HL-60 (cell line): ENCODE results near the gene SNX6.

Experiments used
- DNase-seq, 2 experiments: peaks; one replicate each; pipeline ENCODE4 v3.0.0-alpha.2; 2010 to 2020; ENCODE audit warnings: low read depth in 1 of 2, low spot score in 1 of 2
- H3K27ac ChIP-seq: fragments of 250-450 bp; sonication (Bioruptor Pico); replicated peaks from 2 replicates; pipeline ENCODE4 v1.5.1; 2020; ENCODE audit warnings: mild to moderate bottlenecking, moderate library complexity
- H3K27me3 ChIP-seq: fragments of 250-450 bp; sonication (Bioruptor Pico); 2 replicates; pipeline ENCODE4 v1.5.1; 2021; ENCODE audit warnings: mild to moderate bottlenecking, moderate library complexity; ENCODE audit not compliant: insufficient read depth, poor library complexity, severe bottlenecking
- H3K4me3 ChIP-seq: replicated peaks from 2 replicates; pipeline ENCODE4 v1.5.1; 2011; ENCODE audit warnings: mild to moderate bottlenecking, control low read depth, low read length; ENCODE audit not compliant: insufficient read depth
- GABPA ChIP-seq: IDR thresholded peaks from 2 replicates; pipeline ENCODE4 v1.6.1; 2012; ENCODE audit warnings: low read depth
- POLR2AphosphoS5 ChIP-seq: IDR thresholded peaks from 2 replicates; pipeline ENCODE4 v1.6.1; 2012; ENCODE audit warnings: low read depth
- SPI1 ChIP-seq: IDR thresholded peaks from 2 replicates; pipeline ENCODE4 v1.6.1; 2012; ENCODE audit warnings: low read depth, mild to moderate bottlenecking, borderline replicate concordance
- TF ChIP-seq, protein P1 (sequence below): IDR thresholded peaks from one replicate; pipeline ENCODE4 v1.5.1; 2011; ENCODE audit warnings: low read length, control low read depth, inconsistent platforms; ENCODE audit not compliant: insufficient read depth
- TF ChIP-seq, protein P2 (sequence below): IDR thresholded peaks from 2 replicates; pipeline ENCODE4 v1.6.1; 2012; ENCODE audit warnings: low read depth; ENCODE audit not compliant: insufficient replicate concordance

Gene SNX6

GRCh38 chr14:34596891-34597290 lies 33.1 kb downstream of the SNX6 start:
- Histone ChIP-seq H3K27me3 (no peaks in the 10 kb centered on the region), H3K27ac (no peak overlapping the region), H3K4me3 (no peak overlapping the region)
- TF ChIP-seq SPI1 = no peak
- TF ChIP-seq GABPA = no peak
- TF ChIP-seq, protein P1, sequence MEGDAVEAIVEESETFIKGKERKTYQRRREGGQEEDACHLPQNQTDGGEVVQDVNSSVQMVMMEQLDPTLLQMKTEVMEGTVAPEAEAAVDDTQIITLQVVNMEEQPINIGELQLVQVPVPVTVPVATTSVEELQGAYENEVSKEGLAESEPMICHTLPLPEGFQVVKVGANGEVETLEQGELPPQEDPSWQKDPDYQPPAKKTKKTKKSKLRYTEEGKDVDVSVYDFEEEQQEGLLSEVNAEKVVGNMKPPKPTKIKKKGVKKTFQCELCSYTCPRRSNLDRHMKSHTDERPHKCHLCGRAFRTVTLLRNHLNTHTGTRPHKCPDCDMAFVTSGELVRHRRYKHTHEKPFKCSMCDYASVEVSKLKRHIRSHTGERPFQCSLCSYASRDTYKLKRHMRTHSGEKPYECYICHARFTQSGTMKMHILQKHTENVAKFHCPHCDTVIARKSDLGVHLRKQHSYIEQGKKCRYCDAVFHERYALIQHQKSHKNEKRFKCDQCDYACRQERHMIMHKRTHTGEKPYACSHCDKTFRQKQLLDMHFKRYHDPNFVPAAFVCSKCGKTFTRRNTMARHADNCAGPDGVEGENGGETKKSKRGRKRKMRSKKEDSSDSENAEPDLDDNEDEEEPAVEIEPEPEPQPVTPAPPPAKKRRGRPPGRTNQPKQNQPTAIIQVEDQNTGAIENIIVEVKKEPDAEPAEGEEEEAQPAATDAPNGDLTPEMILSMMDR = no peak
- no peak for TF ChIP-seq POLR2AphosphoS5
- TF ChIP-seq, protein P2, sequence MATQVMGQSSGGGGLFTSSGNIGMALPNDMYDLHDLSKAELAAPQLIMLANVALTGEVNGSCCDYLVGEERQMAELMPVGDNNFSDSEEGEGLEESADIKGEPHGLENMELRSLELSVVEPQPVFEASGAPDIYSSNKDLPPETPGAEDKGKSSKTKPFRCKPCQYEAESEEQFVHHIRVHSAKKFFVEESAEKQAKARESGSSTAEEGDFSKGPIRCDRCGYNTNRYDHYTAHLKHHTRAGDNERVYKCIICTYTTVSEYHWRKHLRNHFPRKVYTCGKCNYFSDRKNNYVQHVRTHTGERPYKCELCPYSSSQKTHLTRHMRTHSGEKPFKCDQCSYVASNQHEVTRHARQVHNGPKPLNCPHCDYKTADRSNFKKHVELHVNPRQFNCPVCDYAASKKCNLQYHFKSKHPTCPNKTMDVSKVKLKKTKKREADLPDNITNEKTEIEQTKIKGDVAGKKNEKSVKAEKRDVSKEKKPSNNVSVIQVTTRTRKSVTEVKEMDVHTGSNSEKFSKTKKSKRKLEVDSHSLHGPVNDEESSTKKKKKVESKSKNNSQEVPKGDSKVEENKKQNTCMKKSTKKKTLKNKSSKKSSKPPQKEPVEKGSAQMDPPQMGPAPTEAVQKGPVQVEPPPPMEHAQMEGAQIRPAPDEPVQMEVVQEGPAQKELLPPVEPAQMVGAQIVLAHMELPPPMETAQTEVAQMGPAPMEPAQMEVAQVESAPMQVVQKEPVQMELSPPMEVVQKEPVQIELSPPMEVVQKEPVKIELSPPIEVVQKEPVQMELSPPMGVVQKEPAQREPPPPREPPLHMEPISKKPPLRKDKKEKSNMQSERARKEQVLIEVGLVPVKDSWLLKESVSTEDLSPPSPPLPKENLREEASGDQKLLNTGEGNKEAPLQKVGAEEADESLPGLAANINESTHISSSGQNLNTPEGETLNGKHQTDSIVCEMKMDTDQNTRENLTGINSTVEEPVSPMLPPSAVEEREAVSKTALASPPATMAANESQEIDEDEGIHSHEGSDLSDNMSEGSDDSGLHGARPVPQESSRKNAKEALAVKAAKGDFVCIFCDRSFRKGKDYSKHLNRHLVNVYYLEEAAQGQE = no peak
- DNase-seq = no peak

DNA sequence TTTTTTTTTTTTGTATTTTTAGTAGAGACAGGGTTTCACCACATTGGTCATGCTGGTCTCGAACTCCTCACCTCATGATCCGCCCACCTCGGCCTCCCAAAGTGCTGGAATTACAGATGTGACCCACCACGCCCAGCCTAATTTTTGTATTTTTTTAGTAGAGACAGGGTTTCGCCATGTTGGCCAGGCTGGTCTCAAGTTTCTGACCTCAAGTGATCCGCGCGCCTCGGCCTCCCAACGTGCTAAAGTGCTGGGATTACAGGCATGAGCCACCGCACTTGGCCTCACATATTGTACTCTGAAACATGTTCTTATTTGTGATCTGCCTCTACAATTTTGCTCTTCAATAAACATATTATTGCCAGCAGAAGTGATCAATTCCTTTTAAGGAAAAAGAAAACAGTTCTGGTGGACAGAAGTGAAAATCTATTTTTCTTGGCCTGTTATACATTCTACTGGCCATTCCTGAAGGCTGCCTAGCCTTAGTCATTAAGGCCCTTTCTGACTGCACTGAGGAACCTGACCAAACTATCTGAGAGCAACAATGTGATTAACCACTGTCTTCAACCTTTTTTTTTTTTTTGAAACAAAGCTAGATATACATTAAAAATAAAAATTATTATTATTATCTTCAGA lies 36.1 kb downstream of the SNX6 start:
- Histone ChIP-seq H3K27me3 (no peaks in the 10 kb centered on the region), H3K27ac (no peak overlapping the region), H3K4me3 (no peak overlapping the region)
- no peak for DNase-seq
- TF ChIP-seq, protein P1 = no peak
- TF ChIP-seq, protein P2 = no peak
- TF ChIP-seq POLR2AphosphoS5 (no peak), SPI1 (no peak), GABPA (no peak)

GRCh38 chr14:34592623-34593022 lies 37.3 kb downstream of the SNX6 start:
- H3K4me3 ChIP-seq = no peak overlapping the region
- no peak for DNase-seq
- no peaks in the 10 kb centered on the region for H3K27me3 ChIP-seq
- TF ChIP-seq GABPA (no peak), SPI1 (no peak), POLR2AphosphoS5 (no peak)
- TF ChIP-seq, protein P1 = no peak
- TF ChIP-seq, protein P2 = no peak
- no peak overlapping the region for H3K27ac ChIP-seq
